HCT116 (cell line): Measurements from ENCODE around the gene TMEM161B.

ENCODE experiments used
- CEBPB ChIP-seq: IDR thresholded peaks from 2 replicates; pipeline ENCODE4 v1.6.1; 2012; ENCODE audit warnings: low read depth
- EGR1 ChIP-seq: IDR thresholded peaks from 2 replicates; pipeline ENCODE4 v1.6.1; 2012; ENCODE audit warnings: low read depth
- EZH2 ChIP-seq: fragments of 200-600 bp; sonication (generic); IDR thresholded peaks from 2 replicates; pipeline ENCODE4 v1.6.1; 2017; ENCODE audit warnings: antibody characterized with exemption, mixed run types
- POLR2A ChIP-seq: IDR thresholded peaks from 2 replicates; pipeline ENCODE4 v1.7.0; 2011; ENCODE audit warnings: borderline replicate concordance; ENCODE audit not compliant: insufficient read depth, insufficient read length; ENCODE audit errors: extremely low read depth
- RAD21 ChIP-seq: IDR thresholded peaks from 2 replicates; pipeline ENCODE4 v1.6.1; 2012; ENCODE audit warnings: low read depth, mild to moderate bottlenecking
- TF ChIP-seq, protein P1 (sequence below), 3 experiments: fragments of 200-600 bp in 1 of 3; sonication (generic) in 1 of 3; IDR thresholded peaks in 2 of 3; conservative IDR thresholded peaks in 1 of 3; 2 replicates each; pipeline ENCODE4 v1.5.1; 2012 to 2017; ENCODE audit warnings: low read depth in 2 of 3, low read length in 2 of 3, antibody characterized with exemption in 1 of 3, borderline replicate concordance in 1 of 3, control low read depth in 1 of 3, mild to moderate bottlenecking in 1 of 3, mixed read lengths in 1 of 3, mixed run types in 1 of 3, moderate library complexity in 1 of 3; ENCODE audit not compliant: insufficient read depth in 1 of 3
- TF ChIP-seq, protein P2 (sequence below): IDR thresholded peaks from 2 replicates; pipeline ENCODE4 v1.6.1; 2011; ENCODE audit warnings: mild to moderate bottlenecking, low read length, moderate library complexity; ENCODE audit not compliant: insufficient replicate concordance; ENCODE audit errors: extremely low read depth

DNA sequence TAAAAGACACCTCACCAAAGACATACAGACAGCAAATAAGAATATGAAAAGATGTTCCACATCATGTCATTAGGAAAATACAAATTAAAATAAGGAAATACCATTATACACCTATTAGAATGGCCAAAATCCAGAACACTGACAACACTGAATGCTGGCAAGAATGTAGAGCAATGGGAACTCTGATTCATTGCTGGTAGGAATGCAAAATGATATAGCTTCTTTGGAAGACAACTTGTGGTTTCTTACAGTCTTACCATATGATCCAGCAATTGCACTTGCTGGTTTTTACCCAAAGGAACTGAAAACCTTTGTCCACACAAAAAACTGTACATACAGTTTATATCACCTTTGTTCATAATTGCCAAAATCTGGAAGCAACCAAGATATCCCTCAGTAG, 6.5 kb downstream of the TMEM161B start:
- TF ChIP-seq EZH2, result no peak
- TF ChIP-seq POLR2A, result no peak
- TF ChIP-seq, protein P1, sequence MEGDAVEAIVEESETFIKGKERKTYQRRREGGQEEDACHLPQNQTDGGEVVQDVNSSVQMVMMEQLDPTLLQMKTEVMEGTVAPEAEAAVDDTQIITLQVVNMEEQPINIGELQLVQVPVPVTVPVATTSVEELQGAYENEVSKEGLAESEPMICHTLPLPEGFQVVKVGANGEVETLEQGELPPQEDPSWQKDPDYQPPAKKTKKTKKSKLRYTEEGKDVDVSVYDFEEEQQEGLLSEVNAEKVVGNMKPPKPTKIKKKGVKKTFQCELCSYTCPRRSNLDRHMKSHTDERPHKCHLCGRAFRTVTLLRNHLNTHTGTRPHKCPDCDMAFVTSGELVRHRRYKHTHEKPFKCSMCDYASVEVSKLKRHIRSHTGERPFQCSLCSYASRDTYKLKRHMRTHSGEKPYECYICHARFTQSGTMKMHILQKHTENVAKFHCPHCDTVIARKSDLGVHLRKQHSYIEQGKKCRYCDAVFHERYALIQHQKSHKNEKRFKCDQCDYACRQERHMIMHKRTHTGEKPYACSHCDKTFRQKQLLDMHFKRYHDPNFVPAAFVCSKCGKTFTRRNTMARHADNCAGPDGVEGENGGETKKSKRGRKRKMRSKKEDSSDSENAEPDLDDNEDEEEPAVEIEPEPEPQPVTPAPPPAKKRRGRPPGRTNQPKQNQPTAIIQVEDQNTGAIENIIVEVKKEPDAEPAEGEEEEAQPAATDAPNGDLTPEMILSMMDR (IDR thresholded peaks at IDR 0.05 in 2 of 3, conservative IDR thresholded peaks at IDR 0.05 in 1 of 3; ENCODE audit: borderline replicate concordance in 1 of 3, insufficient read depth in 1 of 3, low read depth in 2 of 3, low read length in 2 of 3), result no peak
- no peak for TF ChIP-seq CEBPB
- TF ChIP-seq, protein P2, sequence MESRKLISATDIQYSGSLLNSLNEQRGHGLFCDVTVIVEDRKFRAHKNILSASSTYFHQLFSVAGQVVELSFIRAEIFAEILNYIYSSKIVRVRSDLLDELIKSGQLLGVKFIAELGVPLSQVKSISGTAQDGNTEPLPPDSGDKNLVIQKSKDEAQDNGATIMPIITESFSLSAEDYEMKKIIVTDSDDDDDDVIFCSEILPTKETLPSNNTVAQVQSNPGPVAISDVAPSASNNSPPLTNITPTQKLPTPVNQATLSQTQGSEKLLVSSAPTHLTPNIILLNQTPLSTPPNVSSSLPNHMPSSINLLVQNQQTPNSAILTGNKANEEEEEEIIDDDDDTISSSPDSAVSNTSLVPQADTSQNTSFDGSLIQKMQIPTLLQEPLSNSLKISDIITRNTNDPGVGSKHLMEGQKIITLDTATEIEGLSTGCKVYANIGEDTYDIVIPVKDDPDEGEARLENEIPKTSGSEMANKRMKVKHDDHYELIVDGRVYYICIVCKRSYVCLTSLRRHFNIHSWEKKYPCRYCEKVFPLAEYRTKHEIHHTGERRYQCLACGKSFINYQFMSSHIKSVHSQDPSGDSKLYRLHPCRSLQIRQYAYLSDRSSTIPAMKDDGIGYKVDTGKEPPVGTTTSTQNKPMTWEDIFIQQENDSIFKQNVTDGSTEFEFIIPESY, result no peak
- no peak for TF ChIP-seq EGR1
- TF ChIP-seq RAD21, result no peak
